ENCODE measurements around the gene CES5A. TPM values are rescaled to one million over a fixed set of nuclear protein-coding genes. Genes with fewer than 3 reads are reported as not detected.

Gene CES5A, protein sequence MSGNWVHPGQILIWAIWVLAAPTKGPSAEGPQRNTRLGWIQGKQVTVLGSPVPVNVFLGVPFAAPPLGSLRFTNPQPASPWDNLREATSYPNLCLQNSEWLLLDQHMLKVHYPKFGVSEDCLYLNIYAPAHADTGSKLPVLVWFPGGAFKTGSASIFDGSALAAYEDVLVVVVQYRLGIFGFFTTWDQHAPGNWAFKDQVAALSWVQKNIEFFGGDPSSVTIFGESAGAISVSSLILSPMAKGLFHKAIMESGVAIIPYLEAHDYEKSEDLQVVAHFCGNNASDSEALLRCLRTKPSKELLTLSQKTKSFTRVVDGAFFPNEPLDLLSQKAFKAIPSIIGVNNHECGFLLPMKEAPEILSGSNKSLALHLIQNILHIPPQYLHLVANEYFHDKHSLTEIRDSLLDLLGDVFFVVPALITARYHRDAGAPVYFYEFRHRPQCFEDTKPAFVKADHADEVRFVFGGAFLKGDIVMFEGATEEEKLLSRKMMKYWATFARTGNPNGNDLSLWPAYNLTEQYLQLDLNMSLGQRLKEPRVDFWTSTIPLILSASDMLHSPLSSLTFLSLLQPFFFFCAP
- not detected for total RNA-seq
- long read RNA-seq, donor 1 = 0 reads
- long read RNA-seq, donor 2 = 0 reads

DNA sequence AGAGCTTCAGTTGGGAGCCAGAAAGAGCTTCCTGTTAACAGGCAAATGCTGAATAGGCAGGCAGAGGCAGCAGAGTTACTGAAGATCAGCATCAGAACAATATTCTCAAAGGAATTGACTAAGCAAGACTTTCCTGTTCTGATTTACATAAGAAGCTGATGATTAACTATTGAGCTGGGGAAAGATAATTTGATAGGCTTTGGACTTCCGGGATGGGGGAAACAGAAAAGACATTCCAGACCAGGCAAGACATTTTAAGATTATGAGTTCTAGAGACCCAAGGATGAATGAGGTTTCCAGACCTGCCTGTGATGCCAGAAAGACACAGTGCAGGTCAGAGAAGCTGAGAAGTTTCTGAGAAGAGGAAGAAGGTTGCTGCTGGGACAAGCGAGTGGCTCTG, at the start of gene CES5A:
Gene CES5A (minus strand): TSS at position 101 of the 400 bp plus-strand sequence. CDS start 152 bp downstream, outside the sequence.
- H3K4me1 ChIP-seq (ENCODE audit: low read depth) = no peaks in the 10 kb centered on the region
- ATAC-seq (no peak), DNase-seq (no peak)
- no peaks in the 10 kb centered on the region for H3K9me3 ChIP-seq
- TF ChIP-seq, protein P1, sequence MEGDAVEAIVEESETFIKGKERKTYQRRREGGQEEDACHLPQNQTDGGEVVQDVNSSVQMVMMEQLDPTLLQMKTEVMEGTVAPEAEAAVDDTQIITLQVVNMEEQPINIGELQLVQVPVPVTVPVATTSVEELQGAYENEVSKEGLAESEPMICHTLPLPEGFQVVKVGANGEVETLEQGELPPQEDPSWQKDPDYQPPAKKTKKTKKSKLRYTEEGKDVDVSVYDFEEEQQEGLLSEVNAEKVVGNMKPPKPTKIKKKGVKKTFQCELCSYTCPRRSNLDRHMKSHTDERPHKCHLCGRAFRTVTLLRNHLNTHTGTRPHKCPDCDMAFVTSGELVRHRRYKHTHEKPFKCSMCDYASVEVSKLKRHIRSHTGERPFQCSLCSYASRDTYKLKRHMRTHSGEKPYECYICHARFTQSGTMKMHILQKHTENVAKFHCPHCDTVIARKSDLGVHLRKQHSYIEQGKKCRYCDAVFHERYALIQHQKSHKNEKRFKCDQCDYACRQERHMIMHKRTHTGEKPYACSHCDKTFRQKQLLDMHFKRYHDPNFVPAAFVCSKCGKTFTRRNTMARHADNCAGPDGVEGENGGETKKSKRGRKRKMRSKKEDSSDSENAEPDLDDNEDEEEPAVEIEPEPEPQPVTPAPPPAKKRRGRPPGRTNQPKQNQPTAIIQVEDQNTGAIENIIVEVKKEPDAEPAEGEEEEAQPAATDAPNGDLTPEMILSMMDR (IDR thresholded peaks at IDR 0.05) = no peak
- H3K36me3 ChIP-seq (ENCODE audit: low read depth) = no peaks in the 10 kb centered on the region
- intact Hi-C loops (cut with DNase I, micrococcal nuclease) = no loop called here
- H3K4me3 ChIP-seq = no peak within 1 kb of the TSS

GRCh38 chr16:55922662-55923061, 47.5 kb upstream of the CES5A start:
- DNase-seq (no peak), ATAC-seq (no peak)
- intact Hi-C loops (cut with DNase I, micrococcal nuclease) = no loop called here
- Histone ChIP-seq H3K4me1 (ENCODE audit: low read depth) (no peaks in the 10 kb centered on the region), H3K9me3 (no peaks in the 10 kb centered on the region), H3K36me3 (ENCODE audit: low read depth) (no peaks in the 10 kb centered on the region), H3K4me3 (no peak overlapping the region)
- TF ChIP-seq, protein P1 (IDR thresholded peaks at IDR 0.05) = no peak

- Histone ChIP-seq H3K4me1 (ENCODE audit: low read depth) (no peaks in the 10 kb centered on the region), H3K36me3 (ENCODE audit: low read depth) (no peaks in the 10 kb centered on the region), H3K4me3 (no peak overlapping the region), H3K9me3 (no peaks in the 10 kb centered on the region)
- TF ChIP-seq, protein P1 (IDR thresholded peaks at IDR 0.05) = no peak
- intact Hi-C loops (cut with DNase I, micrococcal nuclease) = no loop called here
- ATAC-seq = no peak
- DNase-seq = no peak
Measured at GRCh38 chr16:55917373-55918160, 42.4 kb upstream of the CES5A start.

GRCh38 chr16:55915096-55915827, 40.1 kb upstream of the CES5A start:
- Histone ChIP-seq H3K9me3 (no peaks in the 10 kb centered on the region), H3K4me3 (no peak overlapping the region), H3K4me1 (ENCODE audit: low read depth) (no peaks in the 10 kb centered on the region), H3K36me3 (ENCODE audit: low read depth) (no peaks in the 10 kb centered on the region)
- ATAC-seq = no peak
- intact Hi-C loops (cut with DNase I, micrococcal nuclease) = no loop called here
- DNase-seq = no peak
- TF ChIP-seq, protein P1 (IDR thresholded peaks at IDR 0.05) = no peak

DNA sequence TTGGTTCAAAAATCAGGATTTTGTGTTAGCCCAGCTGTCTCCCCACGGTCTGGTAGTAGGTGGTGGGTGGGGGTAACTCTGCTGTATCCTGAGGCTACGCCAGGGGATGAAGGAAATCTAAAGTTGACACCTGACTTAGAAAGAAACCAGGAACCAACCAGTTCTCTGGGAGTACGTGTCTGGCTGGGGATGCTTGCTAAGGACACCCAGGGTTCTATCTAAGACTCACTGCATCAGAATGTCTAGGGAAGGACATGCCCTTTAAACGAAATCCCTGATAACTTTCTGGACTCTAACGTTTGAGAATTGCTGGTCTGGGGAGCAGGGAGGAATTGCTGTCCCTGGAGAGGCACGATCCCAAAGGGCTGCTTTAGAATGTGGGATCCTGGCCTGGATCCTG, 39.2 kb upstream of the CES5A start:
- ATAC-seq = no peak
- H3K4me3 ChIP-seq = no peak overlapping the region

More for the DNA sequence above, 39.2 kb upstream of the CES5A start:
- no peak for DNase-seq
- no peaks in the 10 kb centered on the region for H3K36me3 ChIP-seq (ENCODE audit: low read depth)
- no peaks in the 10 kb centered on the region for H3K9me3 ChIP-seq
- H3K4me1 ChIP-seq (ENCODE audit: low read depth) = no peaks in the 10 kb centered on the region
- intact Hi-C loops (cut with DNase I, micrococcal nuclease) = no loop called here
- TF ChIP-seq, protein P1 (IDR thresholded peaks at IDR 0.05) = no peak
